Tracheal epithelial cell (primary cell): ENCODE data around the gene ZNF12. TPM values are rescaled to one million over a fixed set of nuclear protein-coding genes. Genes with fewer than 3 reads are reported as not detected.

Experiments used
- total RNA-seq: library from RNA; depleted of rRNA; stranded (reverse); fragments of >200 nt; gene quantifications from 2 replicates; pipeline ENCODE4 v1.2.1, GENCODE V29; 2014

ZNF12 gene
- 13.9 and 19.5 TPM in 2 replicates for total RNA-seq

GRCh38 chr7:6706666-6707407 lies at the start of gene ZNF12:
TSS of gene ZNF12 (minus strand) at chr7:6706947. CDS start at chr7:6705173, 1,774 bp downstream.

GRCh38 chr7:6753964-6754363 lies 47.2 kb upstream of the ZNF12 start, which contains the start of gene RSPH10B2:
TSS of gene RSPH10B2 (plus strand) at chr7:6754103. CDS start at chr7:6757678, 3,575 bp downstream.

Other genes with a start within 250 kb of the ZNF12 start
- 70.1 and 94.5 TPM in 2 replicates for gene KDELR2, start 222.8 kb downstream of the ZNF12 start, total RNA-seq
- 0.24 TPM in 1 of 2 replicates, not detected in the other for gene GRID2IP, start 155.5 kb downstream of the ZNF12 start, total RNA-seq
- 52.8 and 96.1 TPM in 2 replicates for gene ZDHHC4, start 129.5 kb downstream of the ZNF12 start, total RNA-seq
- 7.5 and 8.3 TPM in 2 replicates for gene INTS15, start 116.9 kb downstream of the ZNF12 start, total RNA-seq
- gene ZNF853, start 91.3 kb downstream of the ZNF12 start, total RNA-seq, result 0.85 and 2.2 TPM in 2 replicates
- gene ZNF316, start 69.6 kb downstream of the ZNF12 start, total RNA-seq, result 15.6 and 19.0 TPM in 2 replicates
- gene RSPH10B2, start 47.2 kb upstream of the ZNF12 start, total RNA-seq, result 0.21 TPM in 1 of 2 replicates, not detected in the other
- gene CCZ1B, start 119.3 kb upstream of the ZNF12 start, total RNA-seq, result 31.1 and 61.0 TPM in 2 replicates